Astrocyte of the cerebellum (primary cell): Measurements from ENCODE around the gene WDR17.
A peak's percentile ranks its signal among the peaks of the same experiment; 100 is the strongest.

Experiments used
- DNase-seq: peaks from one replicate; pipeline ENCODE4 v3.0.0-alpha.2; 2011; ENCODE audit warnings: low read depth
- H3K4me3 ChIP-seq: 2 replicates; pipeline ENCODE4 v1.5.1; 2011; ENCODE audit warnings: mild to moderate bottlenecking, low read depth, low read length, moderate library complexity
- in situ Hi-C: cut with HindIII; loops from 2 replicates; pipeline ENCODE4 v1.10.0; 2017; ENCODE audit warnings: low sequenced_read_pairs
- TF ChIP-seq, protein P1 (sequence below): IDR thresholded peaks from 2 replicates; pipeline ENCODE4 v1.5.1; 2012; ENCODE audit warnings: low read length, low read depth, moderate library complexity, mild to moderate bottlenecking; ENCODE audit errors: missing control alignments

WDR17 gene

DNA sequence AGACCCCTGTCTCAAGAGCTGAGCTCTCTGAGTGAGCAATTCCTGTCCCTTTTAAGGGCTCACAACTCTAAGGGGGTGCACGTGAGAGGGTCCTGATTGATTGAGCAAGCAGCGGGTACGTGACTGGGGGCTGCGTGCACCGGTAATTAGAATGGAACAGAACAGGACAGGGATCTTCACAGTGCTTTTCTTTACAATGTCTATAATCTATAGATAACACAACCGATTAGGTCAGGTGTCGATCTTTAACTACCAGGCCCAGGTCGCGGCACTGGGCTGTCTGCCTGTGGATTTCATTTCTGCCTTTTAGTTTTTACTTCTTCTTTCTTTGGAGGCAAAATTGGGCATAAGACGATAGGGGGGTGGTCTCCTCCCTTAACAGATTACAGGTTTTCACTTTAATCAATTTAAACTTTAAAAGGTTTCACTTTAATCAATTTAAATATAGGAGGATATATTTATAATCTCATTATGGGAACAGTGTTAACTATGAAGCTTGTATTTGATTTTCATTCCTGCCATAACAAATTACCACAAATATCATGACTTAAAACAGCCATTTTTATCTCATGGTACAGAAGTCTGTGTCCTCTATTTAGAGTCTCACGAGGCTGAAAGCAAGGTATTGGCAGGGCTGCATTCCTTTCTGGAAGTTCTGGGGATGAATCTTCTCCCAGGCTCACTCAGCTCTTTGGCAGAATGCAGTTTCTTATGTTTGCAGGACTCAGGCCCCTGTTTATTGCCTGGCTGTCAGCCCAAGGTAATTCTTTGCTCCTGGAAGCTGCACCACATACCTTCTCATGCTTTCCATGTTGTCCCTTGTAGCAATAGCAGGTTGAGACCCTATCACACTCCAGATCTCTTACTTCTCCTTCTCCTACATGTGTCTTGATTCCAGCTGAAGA is 124.5 kb downstream of the WDR17 start:
- H3K4me3 ChIP-seq = no peak overlapping the region
- in situ Hi-C loops = no loop called here
- DNase-seq = no peak
- TF ChIP-seq, protein P1, sequence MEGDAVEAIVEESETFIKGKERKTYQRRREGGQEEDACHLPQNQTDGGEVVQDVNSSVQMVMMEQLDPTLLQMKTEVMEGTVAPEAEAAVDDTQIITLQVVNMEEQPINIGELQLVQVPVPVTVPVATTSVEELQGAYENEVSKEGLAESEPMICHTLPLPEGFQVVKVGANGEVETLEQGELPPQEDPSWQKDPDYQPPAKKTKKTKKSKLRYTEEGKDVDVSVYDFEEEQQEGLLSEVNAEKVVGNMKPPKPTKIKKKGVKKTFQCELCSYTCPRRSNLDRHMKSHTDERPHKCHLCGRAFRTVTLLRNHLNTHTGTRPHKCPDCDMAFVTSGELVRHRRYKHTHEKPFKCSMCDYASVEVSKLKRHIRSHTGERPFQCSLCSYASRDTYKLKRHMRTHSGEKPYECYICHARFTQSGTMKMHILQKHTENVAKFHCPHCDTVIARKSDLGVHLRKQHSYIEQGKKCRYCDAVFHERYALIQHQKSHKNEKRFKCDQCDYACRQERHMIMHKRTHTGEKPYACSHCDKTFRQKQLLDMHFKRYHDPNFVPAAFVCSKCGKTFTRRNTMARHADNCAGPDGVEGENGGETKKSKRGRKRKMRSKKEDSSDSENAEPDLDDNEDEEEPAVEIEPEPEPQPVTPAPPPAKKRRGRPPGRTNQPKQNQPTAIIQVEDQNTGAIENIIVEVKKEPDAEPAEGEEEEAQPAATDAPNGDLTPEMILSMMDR = no peak

DNA sequence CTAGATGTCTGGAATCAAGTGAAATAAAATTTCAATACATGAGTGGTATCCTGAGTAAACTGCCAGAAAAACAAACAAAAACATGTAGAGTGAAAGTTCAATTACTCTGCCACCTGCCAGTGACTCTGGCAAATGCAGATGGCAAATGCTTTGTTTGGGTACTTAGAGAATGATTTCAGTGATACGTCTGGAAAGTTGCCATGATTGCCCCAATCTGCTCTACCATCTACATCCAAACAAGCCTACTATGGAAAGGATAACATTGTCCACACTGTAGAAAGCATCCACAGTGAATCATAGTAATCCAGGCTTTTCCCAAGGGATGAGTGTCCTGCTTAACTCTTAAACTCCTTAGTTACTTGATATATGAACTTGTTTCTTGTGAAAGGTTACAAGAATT is 126.3 kb downstream of the WDR17 start:
- no peak for DNase-seq
- H3K4me3 ChIP-seq = no peak overlapping the region
- in situ Hi-C loops = no loop called here
- TF ChIP-seq, protein P1 = no peak

DNA sequence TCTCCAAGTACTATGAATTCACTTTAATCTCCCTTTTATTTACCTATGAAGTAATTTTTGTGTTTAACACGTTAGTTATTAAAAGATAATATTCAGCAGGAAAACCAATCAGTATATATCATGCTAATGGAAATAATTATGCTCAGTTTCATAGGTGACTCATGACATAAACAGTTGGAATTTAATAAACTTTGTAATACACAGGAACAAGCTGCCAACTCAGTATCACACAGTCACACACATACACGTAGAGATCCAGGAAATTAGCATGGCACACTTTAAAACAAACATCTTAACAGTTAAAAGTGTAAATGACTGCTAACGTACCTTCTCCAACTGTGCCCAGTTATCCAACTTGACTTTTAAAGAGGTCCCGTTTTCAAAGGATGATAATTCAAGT is 127.5 kb downstream of the WDR17 start:
- H3K4me3 ChIP-seq = no peak overlapping the region
- DNase-seq = peak; percentile 5
- in situ Hi-C loops = no loop called here
- TF ChIP-seq, protein P1 = no peak

GRCh38 chr4:176193938-176194337 is 128.3 kb downstream of the WDR17 start:
- in situ Hi-C loops = no loop called here
- TF ChIP-seq, protein P1 = no peak
- H3K4me3 ChIP-seq = no peak overlapping the region
- DNase-seq = no peak

- TF ChIP-seq, protein P1 = no peak
These were observed 129.7 kb downstream of the WDR17 start, which contains the start of gene SPATA4 for GRCh38 chr4:176195184-176195978. SPATA4 (minus strand) TSS chr4:176195585; CDS start chr4:176195562, 23 bp downstream.

DNA sequence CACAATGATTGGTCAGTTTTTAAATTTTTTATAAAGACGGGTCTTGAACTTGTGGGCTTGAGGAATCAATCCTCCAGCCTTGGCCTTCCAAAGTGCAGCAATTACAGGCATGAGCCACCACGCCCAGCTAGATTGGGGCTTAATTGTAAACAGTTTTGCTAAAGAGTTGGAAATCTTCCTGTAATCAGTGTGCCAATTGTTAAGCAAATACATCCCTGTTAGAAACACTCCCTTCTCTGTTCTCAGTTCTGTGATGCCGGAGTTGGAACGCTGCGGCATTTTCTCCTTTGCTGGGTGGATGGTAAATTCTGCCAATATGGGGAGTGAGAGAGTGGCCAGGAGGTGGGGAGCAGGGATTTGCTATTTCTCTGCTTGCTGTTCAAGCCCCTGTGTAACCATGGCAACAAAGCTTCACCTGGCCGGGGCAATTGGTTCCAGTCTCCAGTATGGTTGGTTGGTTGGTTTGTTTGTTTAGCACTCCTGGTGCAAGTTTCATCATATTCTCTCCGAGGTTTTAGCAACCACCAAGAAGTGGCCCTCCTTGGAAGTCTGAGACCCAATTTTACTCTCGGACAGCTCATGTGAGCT is 132.8 kb downstream of the WDR17 start:
- TF ChIP-seq, protein P1 = no peak
- in situ Hi-C loops = no loop called here
- H3K4me3 ChIP-seq = no peak overlapping the region
- no peak for DNase-seq

More at GRCh38 chr4:176195184-176195978, 129.7 kb downstream of the WDR17 start, which contains the start of gene SPATA4:
- peak within 1 kb of the TSS; percentile 65 for H3K4me3 ChIP-seq
- DNase-seq = peak; percentile 76
- in situ Hi-C loops = no loop called here
